ENCODE measurements around the gene TRPM2. TPM values are rescaled to one million over a fixed set of nuclear protein-coding genes. Genes with fewer than 3 reads are reported as not detected.

Gene TRPM2
- total RNA-seq, 1 experiment from 2014 or later = not detected

GRCh38 chr21:44379991-44380865, 26.8 kb downstream of the TRPM2 start:
- H3K4me1 Mint-ChIP-seq (ENCODE audit: low read depth, unreplicated experiment) = no peaks in the 10 kb centered on the region
- no peak for DNase-seq
- H3K27me3 Mint-ChIP-seq (ENCODE audit: unreplicated experiment) = peaks cover 57% of the 10 kb centered on the region
- no peak overlapping the region for H3K4me3 Mint-ChIP-seq (ENCODE audit: low read depth, unreplicated experiment)
- no peak for TF ChIP-seq CTCF (IDR thresholded peaks at IDR 0.05; ENCODE audit: unreplicated experiment)
- intact Hi-C loops (cut with micrococcal nuclease; ENCODE audit: unreplicated experiment) = no loop called here
- CTCF ChIA-PET = no interaction called here
- H3K9me3 Mint-ChIP-seq (ENCODE audit: low read depth, unreplicated experiment) = no peaks in the 10 kb centered on the region
- no TSS peak for BruUV-seq (replicated peaks)
- peaks cover 4% of the 10 kb centered on the region for H3K36me3 Mint-ChIP-seq (ENCODE audit: insufficient read depth, unreplicated experiment)
- no peak overlapping the region for H3K27ac Mint-ChIP-seq (ENCODE audit: unreplicated experiment)

- no peaks in the 10 kb centered on the region for H3K4me1 Mint-ChIP-seq (ENCODE audit: low read depth, unreplicated experiment)
- peaks cover 51% of the 10 kb centered on the region for H3K27me3 Mint-ChIP-seq (ENCODE audit: unreplicated experiment)
- no peaks in the 10 kb centered on the region for H3K36me3 Mint-ChIP-seq (ENCODE audit: insufficient read depth, unreplicated experiment)
- no peak for TF ChIP-seq CTCF (IDR thresholded peaks at IDR 0.05; ENCODE audit: unreplicated experiment)
- peaks cover 3% of the 10 kb centered on the region for H3K9me3 Mint-ChIP-seq (ENCODE audit: low read depth, unreplicated experiment)
- no peak overlapping the region for H3K4me3 Mint-ChIP-seq (ENCODE audit: low read depth, unreplicated experiment)
- BruUV-seq (replicated peaks) = no TSS peak
- CTCF ChIA-PET = no interaction called here
- no peak overlapping the region for H3K27ac Mint-ChIP-seq (ENCODE audit: unreplicated experiment)
- intact Hi-C loops (cut with micrococcal nuclease; ENCODE audit: unreplicated experiment) = no loop called here
- no peak for DNase-seq
These were observed 27.5 kb downstream of the TRPM2 start for GRCh38 chr21:44380876-44381275.

- intact Hi-C loops (cut with micrococcal nuclease; ENCODE audit: unreplicated experiment) = no loop called here
- H3K27ac Mint-ChIP-seq (ENCODE audit: unreplicated experiment) = no peak overlapping the region
- H3K4me1 Mint-ChIP-seq (ENCODE audit: low read depth, unreplicated experiment) = no peaks in the 10 kb centered on the region
- TF ChIP-seq CTCF (IDR thresholded peaks at IDR 0.05; ENCODE audit: unreplicated experiment) = no peak
- DNase-seq = no peak
- CTCF ChIA-PET = no interaction called here
- peaks cover 3% of the 10 kb centered on the region for H3K9me3 Mint-ChIP-seq (ENCODE audit: low read depth, unreplicated experiment)
- no TSS peak for BruUV-seq (replicated peaks)
- peaks cover 41% of the 10 kb centered on the region for H3K27me3 Mint-ChIP-seq (ENCODE audit: unreplicated experiment)
- H3K36me3 Mint-ChIP-seq (ENCODE audit: insufficient read depth, unreplicated experiment) = no peaks in the 10 kb centered on the region
- no peak overlapping the region for H3K4me3 Mint-ChIP-seq (ENCODE audit: low read depth, unreplicated experiment)
These were observed 28.5 kb downstream of the TRPM2 start for GRCh38 chr21:44381874-44382273.

- Mint-ChIP-seq H3K9me3 (ENCODE audit: low read depth, unreplicated experiment) (peaks cover 3% of the 10 kb centered on the region), H3K4me3 (ENCODE audit: low read depth, unreplicated experiment) (no peak overlapping the region), H3K36me3 (ENCODE audit: insufficient read depth, unreplicated experiment) (no peaks in the 10 kb centered on the region), H3K27me3 (ENCODE audit: unreplicated experiment) (peaks cover 35% of the 10 kb centered on the region), H3K27ac (ENCODE audit: unreplicated experiment) (no peak overlapping the region), H3K4me1 (ENCODE audit: low read depth, unreplicated experiment) (no peaks in the 10 kb centered on the region)
- TF ChIP-seq CTCF (IDR thresholded peaks at IDR 0.05; ENCODE audit: unreplicated experiment) = no peak
- CTCF ChIA-PET = no interaction called here
- DNase-seq = no peak
- no TSS peak for BruUV-seq (replicated peaks)
- intact Hi-C loops (cut with micrococcal nuclease; ENCODE audit: unreplicated experiment) = no loop called here
These were observed 29.1 kb downstream of the TRPM2 start for GRCh38 chr21:44382536-44382935.
